HG03135 (cell line): ENCODE data around the gene COL6A5.

Source experiments
- ATAC-seq: cut with Tn5 transposase; IDR thresholded peaks from one replicate; pipeline ENCODE4 v1.9.1; 2021; ENCODE audit warnings: mild to moderate bottlenecking, moderate library complexity; ENCODE audit not compliant: unreplicated experiment

The COL6A5 gene

GRCh38 chr3:130515755-130516154, 170.3 kb downstream of the COL6A5 start:
- ATAC-seq, result no peak

DNA sequence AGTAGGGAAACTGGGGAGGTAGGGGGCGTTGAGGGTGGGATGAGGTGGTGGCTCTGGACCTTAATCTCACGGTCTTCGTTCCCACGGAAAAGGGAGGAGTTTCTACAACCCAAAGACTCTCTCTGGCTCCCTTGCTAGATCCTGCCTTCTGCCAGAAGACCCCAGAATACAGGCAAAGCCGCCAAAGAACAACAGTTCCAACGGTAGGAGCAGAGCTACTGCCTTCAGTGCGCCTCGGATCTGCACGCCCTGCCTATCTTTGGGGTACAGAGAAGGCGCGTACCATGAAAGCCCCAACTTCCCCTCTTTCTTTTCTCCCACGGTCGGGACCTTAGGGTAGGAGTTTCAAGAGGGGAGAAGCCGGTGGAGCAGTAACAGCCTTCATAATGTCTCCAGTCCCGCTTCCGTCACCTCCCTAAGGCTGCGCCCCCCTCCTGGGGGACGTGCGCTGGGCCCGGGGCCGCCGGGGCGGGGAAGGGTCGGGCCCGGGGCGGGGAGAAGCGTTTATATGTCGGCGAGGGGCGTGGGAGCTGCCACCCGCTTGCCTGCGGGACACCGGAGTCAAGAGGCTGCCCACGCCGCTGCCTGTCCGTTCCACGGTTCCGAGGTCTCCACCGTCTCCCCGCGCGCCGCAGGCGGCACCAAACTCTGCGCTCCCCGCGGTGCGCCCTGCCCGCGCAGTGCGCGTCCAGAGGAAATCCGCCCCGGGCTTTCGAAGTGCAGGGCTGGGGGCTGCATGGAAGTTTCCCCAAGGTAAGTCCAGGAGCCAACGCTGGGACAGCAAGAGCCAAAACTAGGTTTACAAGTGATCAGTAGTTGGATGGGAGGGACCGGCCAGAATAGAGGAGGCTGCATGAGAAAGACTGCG, 171.4 kb downstream of the COL6A5 start, which contains the start of gene COL6A6:
COL6A6 (plus strand) TSS at position 533 of the 868 bp plus-strand sequence. CDS start 43,188 bp downstream, outside the sequence.
- ATAC-seq, result no peak

DNA sequence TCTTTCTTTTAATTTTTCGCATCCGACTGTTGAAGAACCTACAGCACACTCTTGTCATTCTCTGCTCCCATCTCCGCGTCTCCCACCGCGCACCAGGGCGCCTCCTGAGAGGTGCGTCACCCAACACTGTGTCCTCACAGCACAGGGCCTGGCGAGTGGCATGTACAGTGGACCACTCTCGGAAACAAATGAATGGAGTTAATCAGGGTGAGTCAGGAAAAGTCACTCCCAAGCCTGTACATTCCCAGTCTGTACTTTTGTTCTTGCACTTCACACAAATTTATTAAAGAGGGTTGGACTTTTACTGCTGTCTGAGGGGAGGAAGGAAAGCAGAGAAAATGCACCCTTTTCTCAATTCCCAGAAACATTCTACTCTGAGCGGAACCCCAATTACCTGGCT, 172.1 kb downstream of the COL6A5 start:
- ATAC-seq, result no peak

- no peak for ATAC-seq
Observed at GRCh38 chr3:130519754-130520153, 174.3 kb downstream of the COL6A5 start.

DNA sequence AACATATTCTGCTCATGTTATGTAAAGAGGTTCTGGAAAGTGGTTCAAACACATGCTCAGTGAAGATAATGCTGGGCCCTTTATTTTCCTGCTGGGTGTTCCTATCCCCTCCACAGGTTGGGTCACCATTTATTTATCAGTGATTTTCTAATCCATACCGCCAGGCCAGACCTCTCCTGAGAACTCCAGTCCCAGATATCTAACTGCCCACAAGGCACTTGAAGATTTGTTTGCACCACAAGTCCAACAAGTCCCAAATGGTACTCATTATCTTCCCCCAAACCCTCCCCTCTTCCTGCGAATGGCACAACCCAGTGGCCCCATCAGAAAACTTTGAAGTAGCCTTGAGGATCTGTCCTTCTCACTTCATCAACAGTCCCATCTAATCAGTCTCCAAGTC, 176.9 kb downstream of the COL6A5 start:
- ATAC-seq, result no peak

- ATAC-seq, result no peak
Observed at GRCh38 chr3:130527426-130527825, 182.0 kb downstream of the COL6A5 start.

DNA sequence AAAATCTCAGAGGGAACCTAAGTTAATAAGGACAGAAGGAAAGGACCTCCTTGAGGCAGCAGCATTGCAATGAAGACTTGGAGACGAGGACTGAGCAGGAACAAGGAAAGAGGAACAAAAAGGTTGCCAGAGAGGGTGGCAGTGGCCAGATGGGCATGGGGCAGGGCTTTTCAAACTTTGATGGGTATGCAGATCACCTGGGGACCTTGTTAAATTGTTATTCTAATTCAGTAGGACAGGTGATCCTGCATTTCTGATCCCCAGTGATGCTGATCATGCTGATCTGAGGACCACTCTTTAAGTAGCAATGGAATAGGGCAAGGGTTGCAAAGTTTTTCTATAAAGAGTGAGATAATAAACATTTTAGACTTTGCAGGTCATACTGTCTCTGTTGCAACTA, 182.6 kb downstream of the COL6A5 start:
- no peak for ATAC-seq

- ATAC-seq, result no peak
Observed at GRCh38 chr3:130529486-130530215, 184.2 kb downstream of the COL6A5 start.

DNA sequence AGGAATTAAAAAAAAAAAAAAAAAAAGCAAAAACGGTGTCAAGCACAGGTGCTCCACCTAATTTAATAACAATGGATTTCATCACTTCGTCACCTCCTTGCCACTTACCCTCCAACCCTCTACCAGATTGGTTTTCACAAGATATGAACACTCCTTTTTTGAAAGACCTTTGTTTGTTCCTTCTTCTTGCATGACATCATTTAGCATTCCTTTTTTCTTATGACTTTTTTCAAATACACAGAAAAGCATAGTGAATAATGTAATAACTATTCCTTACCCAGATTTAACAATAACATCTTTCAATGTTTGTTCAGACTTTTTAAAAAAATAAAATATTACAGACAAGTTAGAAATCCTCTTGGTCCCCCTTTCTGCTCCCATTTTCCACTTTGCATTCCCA, 187.8 kb downstream of the COL6A5 start:
- no peak for ATAC-seq
